ENCODE data around the gene ZNF282.

The ZNF282 gene

DNA sequence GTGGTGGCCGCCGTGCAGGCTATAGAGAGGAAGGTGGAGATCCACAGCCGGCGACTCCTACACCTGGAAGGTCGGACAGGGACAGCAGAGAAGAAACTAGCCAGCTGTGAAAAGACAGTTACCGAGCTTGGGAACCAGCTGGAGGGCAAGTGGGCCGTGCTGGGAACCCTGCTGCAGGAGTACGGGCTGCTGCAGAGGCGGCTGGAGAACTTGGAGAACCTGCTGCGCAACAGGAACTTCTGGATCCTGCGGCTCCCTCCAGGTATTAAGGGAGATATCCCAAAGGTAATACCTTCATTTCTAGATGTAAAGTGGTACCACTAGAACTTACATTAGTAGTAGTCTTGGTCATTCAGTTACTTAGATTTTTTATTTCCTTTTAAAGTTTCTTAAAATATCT lies 41.3 kb upstream of the ZNF282 start (continued):
- TF ChIP-seq TSHZ1 (tag by site-specific recombination; IDR thresholded peaks at IDR 0.05; ENCODE audit: borderline replicate concordance) (no peak), INSM2 (tag by site-specific recombination; IDR thresholded peaks at IDR 0.05) (no peak), ZBTB48 (tag by site-specific recombination; IDR thresholded peaks at IDR 0.05) (no peak), PATZ1 (tag by site-specific recombination; IDR thresholded peaks at IDR 0.05) (no peak)

- POLR2A ChIA-PET = no interaction called here
- Histone ChIP-seq H3K4me1 (ENCODE audit: control insufficient read depth, insufficient read depth, low read length) (0 out of 2 replicates have a peak, but pooled peaks cover 3% of the 10 kb centered on the region), H3K9me3 (ENCODE audit: control insufficient read depth, insufficient read depth, low read depth, low read length) (no peaks in the 10 kb centered on the region), H3K27ac (ENCODE audit: extremely low read depth, low read depth, low read length) (no peak overlapping the region), H3K4me3 (ENCODE audit: low read depth, low read length) (no peak overlapping the region), H3K36me3 (ENCODE audit: control insufficient read depth in 2 of 2, insufficient read depth in 1 of 2, low read length in 2 of 2) (peaks cover 33 to 79% of the 10 kb centered on the region in 2 experiments)
- TF ChIP-seq KLF16 (tag by site-specific recombination; IDR thresholded peaks at IDR 0.05) (no peak), RBAK (tag by site-specific recombination; IDR thresholded peaks at IDR 0.05) (no peak), ZNF664 (tag by site-specific recombination; IDR thresholded peaks at IDR 0.05) (no peak), ZNF354C (tag by site-specific recombination; IDR thresholded peaks at IDR 0.05; ENCODE audit: borderline replicate concordance, low read depth) (no peak), SETDB1 (IDR thresholded peaks at IDR 0.05; ENCODE audit: insufficient read length, low read length) (no peak), ZNF776 (tag by site-specific recombination; IDR thresholded peaks at IDR 0.05; ENCODE audit: borderline replicate concordance) (no peak), ZSCAN18 (tag by site-specific recombination; IDR thresholded peaks at IDR 0.05) (no peak)
- CTCF ChIA-PET = no interaction called here
Observed at GRCh38 chr7:149156898-149157297, 38.4 kb upstream of the ZNF282 start.

- Histone ChIP-seq H3K27ac (ENCODE audit: extremely low read depth, low read depth, low read length) (no peak overlapping the region), H3K4me3 (ENCODE audit: low read depth, low read length) (no peak overlapping the region), H3K4me1 (ENCODE audit: control insufficient read depth, insufficient read depth, low read length) (0 out of 2 replicates have a peak, but pooled peaks cover 3% of the 10 kb centered on the region), H3K36me3 (ENCODE audit: control insufficient read depth in 2 of 2, insufficient read depth in 1 of 2, low read length in 2 of 2) (peaks cover 39 to 78% of the 10 kb centered on the region in 2 experiments), H3K9me3 (ENCODE audit: control insufficient read depth, insufficient read depth, low read depth, low read length) (no peaks in the 10 kb centered on the region)
- POLR2A ChIA-PET = interaction anchor here (0.7 kb wide), 1 partner anchor 11 kb away, joined by 3 read pairs; no protein-coding TSS in a partner anchor
- TF ChIP-seq MEIS1 (CRISPR knock-in tag; IDR thresholded peaks at IDR 0.05; ENCODE audit: borderline replicate concordance) (no peak), ZNF571 (tag by site-specific recombination; IDR thresholded peaks at IDR 0.05) (no peak), OSR2 (tag by site-specific recombination; IDR thresholded peaks at IDR 0.05) (peak; percentile 74), ZSCAN23 (tag by site-specific recombination; IDR thresholded peaks at IDR 0.05) (no peak), ZNF600 (tag by site-specific recombination; IDR thresholded peaks at IDR 0.05) (0 out of 2 replicates have a peak, but pooled peaks have one; percentile 7), ZNF121 (tag by site-specific recombination; IDR thresholded peaks at IDR 0.05) (peak; percentile 82; the same call in 1 of the 2 replicates)
- TF ChIP-seq, protein P1, sequence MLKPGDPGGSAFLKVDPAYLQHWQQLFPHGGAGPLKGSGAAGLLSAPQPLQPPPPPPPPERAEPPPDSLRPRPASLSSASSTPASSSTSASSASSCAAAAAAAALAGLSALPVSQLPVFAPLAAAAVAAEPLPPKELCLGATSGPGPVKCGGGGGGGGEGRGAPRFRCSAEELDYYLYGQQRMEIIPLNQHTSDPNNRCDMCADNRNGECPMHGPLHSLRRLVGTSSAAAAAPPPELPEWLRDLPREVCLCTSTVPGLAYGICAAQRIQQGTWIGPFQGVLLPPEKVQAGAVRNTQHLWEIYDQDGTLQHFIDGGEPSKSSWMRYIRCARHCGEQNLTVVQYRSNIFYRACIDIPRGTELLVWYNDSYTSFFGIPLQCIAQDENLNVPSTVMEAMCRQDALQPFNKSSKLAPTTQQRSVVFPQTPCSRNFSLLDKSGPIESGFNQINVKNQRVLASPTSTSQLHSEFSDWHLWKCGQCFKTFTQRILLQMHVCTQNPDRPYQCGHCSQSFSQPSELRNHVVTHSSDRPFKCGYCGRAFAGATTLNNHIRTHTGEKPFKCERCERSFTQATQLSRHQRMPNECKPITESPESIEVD (tag by site-specific recombination; IDR thresholded peaks at IDR 0.05) = 0 out of 2 replicates have a peak, but pooled peaks have one; percentile 44
- CTCF ChIA-PET = no interaction called here
Observed at GRCh38 chr7:149161241-149161848, 34.0 kb upstream of the ZNF282 start.

Measured in HEK293 (cell line).